Measurements from ENCODE around the gene USP17L22. TPM values are rescaled to one million over a fixed set of nuclear protein-coding genes. Genes with fewer than 3 reads are reported as not detected.
"Not testable (repeated sequence)": the region's sequence is repeated elsewhere in the genome, so short reads cannot be mapped to it uniquely, and the experiment has no call there.

USP17L22 gene, protein sequence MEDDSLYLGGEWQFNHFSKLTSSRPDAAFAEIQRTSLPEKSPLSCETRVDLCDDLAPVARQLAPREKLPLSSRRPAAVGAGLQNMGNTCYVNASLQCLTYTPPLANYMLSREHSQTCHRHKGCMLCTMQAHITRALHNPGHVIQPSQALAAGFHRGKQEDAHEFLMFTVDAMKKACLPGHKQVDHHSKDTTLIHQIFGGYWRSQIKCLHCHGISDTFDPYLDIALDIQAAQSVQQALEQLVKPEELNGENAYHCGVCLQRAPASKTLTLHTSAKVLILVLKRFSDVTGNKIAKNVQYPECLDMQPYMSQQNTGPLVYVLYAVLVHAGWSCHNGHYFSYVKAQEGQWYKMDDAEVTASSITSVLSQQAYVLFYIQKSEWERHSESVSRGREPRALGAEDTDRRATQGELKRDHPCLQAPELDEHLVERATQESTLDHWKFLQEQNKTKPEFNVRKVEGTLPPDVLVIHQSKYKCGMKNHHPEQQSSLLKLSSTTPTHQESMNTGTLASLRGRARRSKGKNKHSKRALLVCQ
- not detected for total RNA-seq

DNA sequence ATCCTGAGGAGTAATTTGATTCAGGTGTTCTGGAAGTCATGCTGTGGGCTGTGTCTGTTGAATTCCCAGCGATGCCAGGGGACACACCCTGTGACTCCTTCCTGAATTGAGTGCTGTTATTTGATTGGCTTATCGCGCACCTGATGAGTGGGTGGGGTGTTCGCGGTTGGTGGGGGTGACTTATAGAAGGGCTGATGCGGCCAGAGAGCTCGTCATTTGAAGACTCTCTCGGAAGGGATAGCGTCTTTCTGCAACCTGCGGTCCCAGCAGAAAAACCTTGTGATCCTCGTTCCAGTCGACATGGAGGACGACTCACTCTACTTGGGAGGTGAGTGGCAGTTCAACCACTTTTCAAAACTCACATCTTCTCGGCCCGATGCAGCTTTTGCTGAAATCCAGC lies at the start of gene USP17L22:
TSS of gene USP17L22 (plus strand) at position 301 of the 400 bp plus-strand sequence. CDS start at position 301, 0 bp downstream.
- FAIRE-seq; DNase-seq (ENCODE audit: low spot score in 2 of 2): not testable (repeated sequence)

DNA sequence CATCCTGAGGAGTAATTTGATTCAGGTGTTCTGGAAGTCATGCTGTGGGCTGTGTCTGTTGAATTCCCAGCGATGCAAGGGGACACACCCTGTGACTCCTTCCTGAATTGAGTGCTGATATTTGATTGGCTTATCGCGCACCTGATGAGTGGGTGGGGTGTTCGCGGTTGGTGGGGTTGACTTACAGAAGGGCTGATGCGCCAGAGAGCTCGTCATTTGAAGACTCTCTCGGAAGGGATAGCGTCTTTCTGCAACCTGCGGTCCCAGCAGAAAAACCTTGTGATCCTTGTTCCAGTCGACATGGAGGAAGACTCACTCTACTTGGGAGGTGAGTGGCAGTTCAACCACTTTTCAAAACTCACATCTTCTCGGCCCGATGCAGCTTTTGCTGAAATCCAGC lies 47.6 kb upstream of the USP17L22 start, which contains the start of gene USP17L12:
TSS of gene USP17L12 (plus strand) at position 301 of the 400 bp plus-strand sequence. CDS start at position 301, 0 bp downstream.
- not testable (repeated sequence) for FAIRE-seq

DNA sequence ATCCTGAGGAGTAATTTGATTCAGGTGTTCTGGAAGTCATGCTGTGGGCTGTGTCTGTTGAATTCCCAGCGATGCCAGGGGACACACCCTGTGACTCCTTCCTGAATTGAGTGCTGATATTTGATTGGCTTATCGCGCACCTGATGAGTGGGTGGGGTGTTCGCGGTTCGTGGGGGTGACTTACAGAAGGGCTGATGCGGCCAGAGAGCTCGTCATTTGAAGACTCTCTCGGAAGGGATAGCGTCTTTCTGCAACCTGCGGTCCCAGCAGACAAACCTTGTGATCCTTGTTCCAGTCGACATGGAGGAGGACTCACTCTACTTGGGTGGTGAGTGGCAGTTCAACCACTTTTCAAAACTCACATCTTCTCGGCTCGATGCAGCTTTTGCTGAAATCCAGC lies 42.8 kb upstream of the USP17L22 start, which contains the start of gene USP17L13:
TSS of gene USP17L13 (plus strand) at position 301 of the 400 bp plus-strand sequence. CDS start at position 301, 0 bp downstream.
- FAIRE-seq; DNase-seq (ENCODE audit: low spot score in 2 of 2): not testable (repeated sequence)

More for the DNA sequence above, 47.6 kb upstream of the USP17L22 start, which contains the start of gene USP17L12:
- not testable (repeated sequence) for DNase-seq (ENCODE audit: low spot score in 2 of 2)

DNA sequence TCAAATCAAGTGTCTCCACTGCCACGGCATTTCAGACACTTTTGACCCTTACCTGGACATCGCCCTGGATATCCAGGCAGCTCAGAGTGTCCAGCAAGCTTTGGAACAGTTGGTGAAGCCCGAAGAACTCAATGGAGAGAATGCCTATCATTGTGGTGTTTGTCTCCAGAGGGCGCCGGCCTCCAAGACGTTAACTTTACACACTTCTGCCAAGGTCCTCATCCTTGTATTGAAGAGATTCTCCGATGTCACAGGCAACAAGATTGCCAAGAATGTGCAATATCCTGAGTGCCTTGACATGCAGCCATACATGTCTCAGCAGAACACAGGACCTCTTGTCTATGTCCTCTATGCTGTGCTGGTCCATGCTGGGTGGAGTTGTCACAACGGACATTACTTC lies 37.2 kb upstream of the USP17L22 start:
- not testable (repeated sequence) for DNase-seq (ENCODE audit: low spot score in 2 of 2); FAIRE-seq

DNA sequence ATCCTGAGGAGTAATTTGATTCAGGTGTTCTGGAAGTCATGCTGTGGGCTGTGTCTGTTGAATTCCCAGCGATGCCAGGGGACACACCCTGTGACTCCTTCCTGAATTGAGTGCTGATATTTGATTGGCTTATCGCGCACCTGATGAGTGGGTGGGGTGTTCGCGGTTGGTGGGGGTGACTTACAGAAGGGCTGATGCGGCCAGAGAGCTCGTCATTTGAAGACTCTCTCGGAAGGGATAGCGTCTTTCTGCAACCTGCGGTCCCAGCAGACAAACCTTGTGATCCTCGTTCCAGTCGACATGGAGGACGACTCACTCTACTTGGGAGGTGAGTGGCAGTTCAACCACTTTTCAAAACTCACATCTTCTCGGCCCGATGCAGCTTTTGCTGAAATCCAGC lies 33.3 kb upstream of the USP17L22 start, which contains the start of gene USP17L15:
TSS of gene USP17L15 (plus strand) at position 301 of the 400 bp plus-strand sequence. CDS start at position 301, 0 bp downstream.
- not testable (repeated sequence) for DNase-seq (ENCODE audit: low spot score in 2 of 2); FAIRE-seq

DNA sequence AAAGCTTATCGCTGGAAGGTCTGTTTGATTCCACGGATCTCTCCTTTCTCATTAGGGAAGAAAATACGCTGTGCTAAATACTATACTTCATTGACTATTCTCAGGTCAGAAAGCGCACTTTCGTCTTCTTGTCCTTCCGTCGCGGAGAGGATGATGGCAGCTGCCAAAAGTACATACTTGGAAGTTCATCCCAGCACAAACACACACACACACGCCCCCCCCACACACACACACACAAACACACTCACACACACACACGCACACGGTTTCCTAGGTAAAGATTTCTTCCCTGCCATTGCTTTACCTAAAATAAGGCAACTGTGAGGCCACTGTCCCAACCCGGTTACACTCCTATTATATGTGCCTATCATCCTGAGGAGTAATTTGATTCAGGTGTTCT lies 29.0 kb upstream of the USP17L22 start:
- DNase-seq (ENCODE audit: low spot score in 2 of 2); FAIRE-seq: not testable (repeated sequence)

DNA sequence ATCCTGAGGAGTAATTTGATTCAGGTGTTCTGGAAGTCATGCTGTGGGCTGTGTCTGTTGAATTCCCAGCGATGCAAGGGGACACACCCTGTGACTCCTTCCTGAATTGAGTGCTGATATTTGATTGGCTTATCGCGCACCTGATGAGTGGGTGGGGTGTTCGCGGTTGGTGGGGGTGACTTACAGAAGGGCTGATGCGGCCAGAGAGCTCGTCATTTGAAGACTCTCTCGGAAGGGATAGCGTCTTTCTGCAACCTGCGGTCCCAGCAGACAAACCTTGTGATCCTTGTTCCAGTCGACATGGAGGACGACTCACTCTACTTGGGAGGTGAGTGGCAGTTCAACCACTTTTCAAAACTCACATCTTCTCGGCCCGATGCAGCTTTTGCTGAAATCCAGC lies 23.8 kb upstream of the USP17L22 start, which contains the start of gene USP17L17:
TSS of gene USP17L17 (plus strand) at position 301 of the 400 bp plus-strand sequence. CDS start at position 301, 0 bp downstream.
- FAIRE-seq; DNase-seq (ENCODE audit: low spot score in 2 of 2): not testable (repeated sequence)

DNA sequence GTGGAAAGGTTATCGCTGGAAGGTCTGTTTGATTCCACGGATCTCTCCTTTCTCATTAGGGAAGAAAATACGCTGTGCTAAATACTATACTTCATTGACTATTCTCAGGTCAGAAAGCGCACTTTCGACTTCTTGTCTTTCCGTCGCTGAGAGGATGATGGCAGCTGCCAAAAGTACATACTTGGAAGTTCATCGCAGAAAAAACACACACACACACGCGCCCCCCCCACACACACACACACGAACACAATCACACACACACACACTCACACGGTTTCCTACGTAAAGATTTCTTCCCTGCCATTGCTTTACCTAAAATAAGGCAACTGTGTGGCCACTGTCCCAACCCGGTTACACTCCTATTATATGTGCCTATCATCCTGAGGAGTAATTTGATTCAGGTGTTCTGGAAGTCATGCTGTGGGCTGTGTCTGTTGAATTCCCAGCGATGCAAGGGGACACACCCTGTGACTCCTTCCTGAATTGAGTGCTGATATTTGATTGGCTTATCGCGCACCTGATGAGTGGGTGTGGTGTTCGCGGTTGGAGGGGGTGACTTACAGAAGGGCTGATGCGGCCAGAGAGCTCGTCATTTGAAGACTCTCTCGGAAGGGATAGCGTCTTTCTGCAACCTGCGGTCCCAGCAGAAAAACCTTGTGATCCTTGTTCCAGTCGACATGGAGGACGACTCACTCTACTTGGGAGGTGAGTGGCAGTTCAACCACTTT lies 19.3 kb upstream of the USP17L22 start, which contains the start of gene USP17L18:
TSS of gene USP17L18 (plus strand) at position 678 of the 728 bp plus-strand sequence. CDS start at position 678, 0 bp downstream.
- FAIRE-seq, result not testable (repeated sequence)

DNA sequence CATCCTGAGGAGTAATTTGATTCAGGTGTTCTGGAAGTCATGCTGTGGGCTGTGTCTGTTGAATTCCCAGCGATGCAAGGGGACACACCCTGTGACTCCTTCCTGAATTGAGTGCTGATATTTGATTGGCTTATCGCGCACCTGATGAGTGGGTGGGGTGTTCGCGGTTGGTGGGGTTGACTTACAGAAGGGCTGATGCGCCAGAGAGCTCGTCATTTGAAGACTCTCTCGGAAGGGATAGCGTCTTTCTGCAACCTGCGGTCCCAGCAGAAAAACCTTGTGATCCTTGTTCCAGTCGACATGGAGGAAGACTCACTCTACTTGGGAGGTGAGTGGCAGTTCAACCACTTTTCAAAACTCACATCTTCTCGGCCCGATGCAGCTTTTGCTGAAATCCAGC lies 14.3 kb upstream of the USP17L22 start, which contains the start of gene USP17L19:
TSS of gene USP17L19 (plus strand) at position 301 of the 400 bp plus-strand sequence. CDS start at position 301, 0 bp downstream.
- not testable (repeated sequence) for DNase-seq (ENCODE audit: low spot score in 2 of 2); FAIRE-seq

More for the DNA sequence above, 19.3 kb upstream of the USP17L22 start, which contains the start of gene USP17L18:
- DNase-seq (ENCODE audit: low spot score in 2 of 2), result not testable (repeated sequence)

DNA sequence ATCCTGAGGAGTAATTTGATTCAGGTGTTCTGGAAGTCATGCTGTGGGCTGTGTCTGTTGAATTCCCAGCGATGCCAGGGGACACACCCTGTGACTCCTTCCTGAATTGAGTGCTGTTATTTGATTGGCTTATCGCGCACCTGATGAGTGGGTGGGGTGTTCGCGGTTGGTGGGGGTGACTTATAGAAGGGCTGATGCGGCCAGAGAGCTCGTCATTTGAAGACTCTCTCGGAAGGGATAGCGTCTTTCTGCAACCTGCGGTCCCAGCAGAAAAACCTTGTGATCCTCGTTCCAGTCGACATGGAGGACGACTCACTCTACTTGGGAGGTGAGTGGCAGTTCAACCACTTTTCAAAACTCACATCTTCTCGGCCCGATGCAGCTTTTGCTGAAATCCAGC lies 9.6 kb upstream of the USP17L22 start, which contains the start of gene USP17L20:
TSS of gene USP17L20 (plus strand) at position 301 of the 400 bp plus-strand sequence. CDS start at position 301, 0 bp downstream.
- DNase-seq (ENCODE audit: low spot score in 2 of 2); FAIRE-seq: not testable (repeated sequence)

DNA sequence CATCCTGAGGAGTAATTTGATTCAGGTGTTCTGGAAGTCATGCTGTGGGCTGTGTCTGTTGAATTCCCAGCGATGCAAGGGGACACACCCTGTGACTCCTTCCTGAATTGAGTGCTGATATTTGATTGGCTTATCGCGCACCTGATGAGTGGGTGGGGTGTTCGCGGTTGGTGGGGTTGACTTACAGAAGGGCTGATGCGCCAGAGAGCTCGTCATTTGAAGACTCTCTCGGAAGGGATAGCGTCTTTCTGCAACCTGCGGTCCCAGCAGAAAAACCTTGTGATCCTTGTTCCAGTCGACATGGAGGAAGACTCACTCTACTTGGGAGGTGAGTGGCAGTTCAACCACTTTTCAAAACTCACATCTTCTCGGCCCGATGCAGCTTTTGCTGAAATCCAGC lies 4.8 kb upstream of the USP17L22 start, which contains the start of gene USP17L21:
TSS of gene USP17L21 (plus strand) at position 301 of the 400 bp plus-strand sequence. CDS start at position 301, 0 bp downstream.
- not testable (repeated sequence) for FAIRE-seq; DNase-seq (ENCODE audit: low spot score in 2 of 2)

DNA sequence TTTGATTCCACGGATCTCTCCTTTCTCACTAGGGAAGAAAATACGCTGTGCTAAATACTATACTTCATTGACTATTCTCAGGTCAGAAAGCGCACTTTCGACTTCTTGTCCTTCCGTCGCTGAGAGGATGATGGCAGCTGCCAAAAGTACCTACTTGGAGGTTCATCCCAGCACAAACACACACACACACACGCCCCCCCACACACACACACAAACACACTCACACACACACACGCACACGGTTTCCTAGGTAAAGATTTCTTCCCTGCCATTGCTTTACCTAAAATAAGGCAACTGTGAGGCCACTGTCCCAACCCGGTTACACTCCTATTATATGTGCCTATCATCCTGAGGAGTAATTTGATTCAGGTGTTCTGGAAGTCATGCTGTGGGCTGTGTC lies 4.3 kb downstream of the USP17L22 start:
- FAIRE-seq; DNase-seq (ENCODE audit: low spot score in 2 of 2): not testable (repeated sequence)

Other genes starting within 250 kb of the USP17L22 start
- gene FAM90A26, start 97.2 kb upstream of the USP17L22 start, total RNA-seq, result not detected
- gene USP17L10, start 57.0 kb upstream of the USP17L22 start, total RNA-seq, result not detected
- not detected for gene USP17L11, start 52.2 kb upstream of the USP17L22 start, total RNA-seq
- not detected for gene USP17L12, start 47.5 kb upstream of the USP17L22 start, total RNA-seq
- not detected for gene USP17L13, start 42.7 kb upstream of the USP17L22 start, total RNA-seq
- gene USP17L15, start 33.2 kb upstream of the USP17L22 start, total RNA-seq, result not detected
- not detected for gene USP17L17, start 23.7 kb upstream of the USP17L22 start, total RNA-seq
- gene USP17L18, start 19.0 kb upstream of the USP17L22 start, total RNA-seq, result not detected
- not detected for gene USP17L19, start 14.2 kb upstream of the USP17L22 start, total RNA-seq
- not detected for gene USP17L20, start 9.5 kb upstream of the USP17L22 start, total RNA-seq
- not detected for gene USP17L21, start 4.7 kb upstream of the USP17L22 start, total RNA-seq
- not detected for gene USP17L24, start 57.5 kb downstream of the USP17L22 start, total RNA-seq
- not detected for gene USP17L25, start 62.3 kb downstream of the USP17L22 start, total RNA-seq
- gene USP17L26, start 67.0 kb downstream of the USP17L22 start, total RNA-seq, result not detected
- not detected for gene USP17L5, start 71.8 kb downstream of the USP17L22 start, total RNA-seq
- not detected for gene USP17L27, start 76.5 kb downstream of the USP17L22 start, total RNA-seq
- gene USP17L28, start 81.3 kb downstream of the USP17L22 start, total RNA-seq, result not detected
- not detected for gene USP17L29, start 86.0 kb downstream of the USP17L22 start, total RNA-seq
- gene USP17L30, start 95.5 kb downstream of the USP17L22 start, total RNA-seq, result not detected
- gene DEFB131A, start 176.8 kb downstream of the USP17L22 start, total RNA-seq, result not detected

Data from frontal cortex (tissue), 4 donors.